Gastroesophageal sphincter (tissue), 3 donors: ENCODE measurements around the gene NPW.

Source experiments
- POLR2A ChIP-seq, 2 donors: fragments of 450-650 bp; IDR thresholded peaks; one replicate each; pipeline ENCODE4 v1.6.1; 2017; ENCODE audit warnings: antibody characterized with exemption in 2 of 2, mild to moderate bottlenecking in 2 of 2, moderate library complexity in 1 of 2
- TF ChIP-seq, protein P1 (sequence below), 4 experiments: fragments of 200-600 bp in 2 of 4; fragments of 450-650 bp in 2 of 4; sonication (generic) in 1 of 4; IDR thresholded peaks; one replicate each; pipeline ENCODE4 v1.5.1; 2017 to 2019; ENCODE audit warnings: antibody characterized with exemption in 4 of 4, mild to moderate bottlenecking in 2 of 4, moderate library complexity in 2 of 4

DNA sequence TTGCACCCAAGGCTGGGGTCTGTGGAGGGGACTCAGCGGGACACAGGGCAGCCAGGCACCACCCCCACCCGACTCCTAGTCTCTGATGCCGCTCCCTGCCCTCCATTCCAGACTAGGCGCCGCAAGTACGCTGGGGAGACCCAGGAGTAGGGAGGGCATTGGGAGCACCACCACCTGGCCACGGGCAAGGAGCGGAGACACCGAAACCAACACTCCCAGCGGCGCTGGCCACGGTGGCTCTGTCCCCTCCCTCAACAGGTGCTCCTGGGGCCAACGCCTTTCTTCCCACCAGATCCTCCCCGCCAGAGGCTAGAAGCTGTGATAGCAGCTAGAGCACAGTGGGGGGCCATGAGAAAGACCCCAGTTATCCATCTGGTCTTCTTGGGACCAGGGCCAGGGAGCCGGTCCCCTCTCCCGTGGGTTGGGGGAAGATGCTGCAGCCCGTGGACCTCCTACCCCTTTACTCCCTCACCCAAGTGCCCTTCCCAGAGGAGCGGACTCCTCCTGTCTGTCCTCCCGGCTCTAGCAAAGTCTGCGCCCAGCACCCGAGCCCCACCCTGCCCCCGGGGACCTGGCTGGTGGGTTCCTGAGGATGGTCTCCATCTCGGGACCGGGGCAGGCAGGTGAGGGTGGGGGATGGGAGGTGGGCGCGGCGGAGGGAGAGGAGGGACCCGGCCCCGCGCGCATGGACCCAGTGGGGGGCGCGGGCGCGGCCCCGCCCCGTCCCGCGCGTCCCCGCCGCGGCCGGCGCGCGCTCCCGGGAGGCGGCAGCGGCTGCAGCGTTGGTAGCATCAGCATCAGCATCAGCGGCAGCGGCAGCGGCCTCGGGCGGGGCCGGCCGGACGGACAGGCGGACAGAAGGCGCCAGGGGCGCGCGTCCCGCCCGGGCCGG lies 30.1 kb upstream of the NPW start, which contains the start of gene SYNGR3:
- TF ChIP-seq, protein P1, sequence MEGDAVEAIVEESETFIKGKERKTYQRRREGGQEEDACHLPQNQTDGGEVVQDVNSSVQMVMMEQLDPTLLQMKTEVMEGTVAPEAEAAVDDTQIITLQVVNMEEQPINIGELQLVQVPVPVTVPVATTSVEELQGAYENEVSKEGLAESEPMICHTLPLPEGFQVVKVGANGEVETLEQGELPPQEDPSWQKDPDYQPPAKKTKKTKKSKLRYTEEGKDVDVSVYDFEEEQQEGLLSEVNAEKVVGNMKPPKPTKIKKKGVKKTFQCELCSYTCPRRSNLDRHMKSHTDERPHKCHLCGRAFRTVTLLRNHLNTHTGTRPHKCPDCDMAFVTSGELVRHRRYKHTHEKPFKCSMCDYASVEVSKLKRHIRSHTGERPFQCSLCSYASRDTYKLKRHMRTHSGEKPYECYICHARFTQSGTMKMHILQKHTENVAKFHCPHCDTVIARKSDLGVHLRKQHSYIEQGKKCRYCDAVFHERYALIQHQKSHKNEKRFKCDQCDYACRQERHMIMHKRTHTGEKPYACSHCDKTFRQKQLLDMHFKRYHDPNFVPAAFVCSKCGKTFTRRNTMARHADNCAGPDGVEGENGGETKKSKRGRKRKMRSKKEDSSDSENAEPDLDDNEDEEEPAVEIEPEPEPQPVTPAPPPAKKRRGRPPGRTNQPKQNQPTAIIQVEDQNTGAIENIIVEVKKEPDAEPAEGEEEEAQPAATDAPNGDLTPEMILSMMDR (IDR thresholded peaks at IDR 0.05): no peak
- no peak for TF ChIP-seq POLR2A (IDR thresholded peaks at IDR 0.05)
